Limb (tissue), 2 donors: ENCODE data around the gene AP1B1.
"Not testable (repeated sequence)": the region's sequence is repeated elsewhere in the genome, so short reads cannot be mapped to it uniquely, and the experiment has no call there.

Experiments
- DNase-seq, 2 donors: peaks; one replicate each; pipeline ENCODE4 v3.0.0-alpha.2; 2016; ENCODE audit errors: extremely low spot score in 2 of 2

The AP1B1 gene

GRCh38 chr22:29388759-29389090 is 355 bp upstream of the AP1B1 start:
- no peak for DNase-seq

GRCh38 chr22:29386708-29387107 is 1.7 kb downstream of the AP1B1 start:
- no peak for DNase-seq

GRCh38 chr22:29385748-29386147 is 2.6 kb downstream of the AP1B1 start:
- DNase-seq = no peak

- no peak for DNase-seq
These were observed 3.1 kb downstream of the AP1B1 start for GRCh38 chr22:29385151-29385704.

- no peak for DNase-seq
These were observed 4.6 kb downstream of the AP1B1 start for GRCh38 chr22:29383740-29384139.

GRCh38 chr22:29382580-29383302 is 5.6 kb downstream of the AP1B1 start:
- DNase-seq = no peak

- no peak for DNase-seq
These were observed 7.5 kb downstream of the AP1B1 start for GRCh38 chr22:29380856-29381255.

- DNase-seq = no peak
These were observed 8.2 kb downstream of the AP1B1 start for GRCh38 chr22:29380032-29380781.

- DNase-seq = no peak
These were observed 9.1 kb downstream of the AP1B1 start for GRCh38 chr22:29379258-29379657.

GRCh38 chr22:29377979-29378378 is 10.4 kb downstream of the AP1B1 start:
- DNase-seq = no peak

- DNase-seq = not testable (repeated sequence)
These were observed 11.7 kb downstream of the AP1B1 start for GRCh38 chr22:29376705-29377104.

GRCh38 chr22:29375398-29376076 is 12.8 kb downstream of the AP1B1 start:
- DNase-seq = no peak

GRCh38 chr22:29374806-29375205 is 13.6 kb downstream of the AP1B1 start:
- not testable (repeated sequence) for DNase-seq

GRCh38 chr22:29374401-29374800 is 14.0 kb downstream of the AP1B1 start:
- DNase-seq = no peak

- DNase-seq = peak in 1 of 2 donors; percentile 4
These were observed 17.8 kb downstream of the AP1B1 start for GRCh38 chr22:29370537-29370936.

GRCh38 chr22:29369460-29369859 is 18.9 kb downstream of the AP1B1 start:
- DNase-seq = no peak

GRCh38 chr22:29359469-29359868 is 28.9 kb downstream of the AP1B1 start:
- DNase-seq = peak; percentile 59 to 68

- DNase-seq = not testable (repeated sequence)
These were observed 31.0 kb downstream of the AP1B1 start for GRCh38 chr22:29357193-29357890.

- no peak for DNase-seq
These were observed 34.5 kb downstream of the AP1B1 start for GRCh38 chr22:29353860-29354259.

GRCh38 chr22:29353286-29353685 is 35.1 kb downstream of the AP1B1 start:
- no peak for DNase-seq

- no peak for DNase-seq
These were observed 35.6 kb downstream of the AP1B1 start for GRCh38 chr22:29352778-29353177.

- DNase-seq = no peak
These were observed 36.5 kb downstream of the AP1B1 start for GRCh38 chr22:29351891-29352290.
